ENCODE results near the gene RPL6.

Gene RPL6

GRCh38 chr12:112380663-112381405 is 28.6 kb downstream of the RPL6 start:
- H3K4ac ChIP-seq (ENCODE audit: low read depth, low read length): peak overlapping the region; percentile 65
- peak overlapping the region; percentile 11 for H3K18ac ChIP-seq (ENCODE audit: low read length)
- no peaks in the 10 kb centered on the region for H3K36me3 ChIP-seq (ENCODE audit: control insufficient read depth in 1 of 2, insufficient read depth in 2 of 2, low read length in 2 of 2)
- H3K4me2 ChIP-seq (ENCODE audit: low read length): peak overlapping the region; percentile 82
- H3K23ac ChIP-seq (ENCODE audit: low read length): no peak overlapping the region
- no peaks in the 10 kb centered on the region for H3K27me3 ChIP-seq (ENCODE audit: insufficient read depth, low read length)
- peaks cover 6% of the 10 kb centered on the region for H3K79me1 ChIP-seq (ENCODE audit: low read length)
- no peak overlapping the region for H2BK12ac ChIP-seq (ENCODE audit: low read length)
- no peak overlapping the region for H2BK120ac ChIP-seq (ENCODE audit: insufficient read depth, low read length, poor library complexity)
- H4K91ac ChIP-seq (ENCODE audit: low read depth, low read length): no peak overlapping the region
- DNase-seq: no peak
- H3K79me2 ChIP-seq (ENCODE audit: control insufficient read depth, insufficient read depth, low read length, poor library complexity): peaks cover 12% of the 10 kb centered on the region
- H3K4me3 ChIP-seq (ENCODE audit: low read depth, low read length): peak overlapping the region; percentile 92
- no CpG with 5 or more reads among the region's 34 CpGs for WGBS (ENCODE audit: extremely low coverage, insufficient coverage, insufficient read length)
- peaks cover 6 to 8% of the 10 kb centered on the region in 2 experiments for H3K4me1 ChIP-seq (ENCODE audit: control insufficient read depth in 1 of 2, insufficient read depth in 2 of 2, low read length in 2 of 2)
- H3K9ac ChIP-seq (ENCODE audit: low read length): peak overlapping the region; percentile 16
- no peak overlapping the region for H2AK5ac ChIP-seq (ENCODE audit: low read length)
- peak overlapping the region; percentile 85 for H2AFZ ChIP-seq (ENCODE audit: insufficient read depth, low read length, poor library complexity)
- H4K12ac ChIP-seq (ENCODE audit: low read depth, low read length): peak overlapping the region; percentile 21
- no peaks in the 10 kb centered on the region for H3K9me3 ChIP-seq (ENCODE audit: insufficient read depth, low read depth, low read length)
- H3K27ac ChIP-seq (ENCODE audit: low read depth, low read length): no peak overlapping the region
- no peak overlapping the region for H2BK5ac ChIP-seq (ENCODE audit: low read depth, low read length, poor library complexity)
- H4K8ac ChIP-seq (ENCODE audit: low read depth, low read length): no peak overlapping the region
- no peak overlapping the region for H3K14ac ChIP-seq (ENCODE audit: low read length)

- Histone ChIP-seq H2BK120ac (ENCODE audit: insufficient read depth, low read length, poor library complexity) (no peak overlapping the region), H2AFZ (ENCODE audit: insufficient read depth, low read length, poor library complexity) (no peak overlapping the region), H3K79me2 (ENCODE audit: control insufficient read depth, insufficient read depth, low read length, poor library complexity) (no peaks in the 10 kb centered on the region), H3K9me3 (ENCODE audit: insufficient read depth, low read depth, low read length) (no peaks in the 10 kb centered on the region), H3K14ac (ENCODE audit: low read length) (no peak overlapping the region), H2BK12ac (ENCODE audit: low read length) (no peak overlapping the region), H2BK5ac (ENCODE audit: low read depth, low read length, poor library complexity) (no peak overlapping the region), H3K27ac (ENCODE audit: low read depth, low read length) (no peak overlapping the region), H3K36me3 (ENCODE audit: control insufficient read depth in 1 of 2, insufficient read depth in 2 of 2, low read length in 2 of 2) (no peaks in the 10 kb centered on the region), H3K27me3 (ENCODE audit: insufficient read depth, low read length) (no peaks in the 10 kb centered on the region), H4K8ac (ENCODE audit: low read depth, low read length) (no peak overlapping the region), H3K18ac (ENCODE audit: low read length) (no peak overlapping the region), H4K91ac (ENCODE audit: low read depth, low read length) (no peak overlapping the region), H3K4me1 (ENCODE audit: control insufficient read depth in 1 of 2, insufficient read depth in 2 of 2, low read length in 2 of 2) (peaks cover 3 to 5% of the 10 kb centered on the region in 2 experiments), H3K4me3 (ENCODE audit: low read depth, low read length) (no peak overlapping the region), H3K23ac (ENCODE audit: low read length) (no peak overlapping the region), H3K9ac (ENCODE audit: low read length) (no peak overlapping the region), H4K12ac (ENCODE audit: low read depth, low read length) (no peak overlapping the region), H3K79me1 (ENCODE audit: low read length) (no peaks in the 10 kb centered on the region), H2AK5ac (ENCODE audit: low read length) (no peak overlapping the region), H3K4ac (ENCODE audit: low read depth, low read length) (no peak overlapping the region), H3K4me2 (ENCODE audit: low read length) (no peak overlapping the region)
- no CpG with 5 or more reads among the region's 5 CpGs for WGBS (ENCODE audit: extremely low coverage, insufficient coverage, insufficient read length)
- peak in 1 of 2 donors; percentile 41 for DNase-seq
Observed at GRCh38 chr12:112375105-112375504, 34.3 kb downstream of the RPL6 start.

GRCh38 chr12:112374166-112374740 is 35.2 kb downstream of the RPL6 start:
- Histone ChIP-seq H3K14ac (ENCODE audit: low read length) (no peak overlapping the region), H3K9ac (ENCODE audit: low read length) (no peak overlapping the region), H3K79me1 (ENCODE audit: low read length) (no peaks in the 10 kb centered on the region), H3K27me3 (ENCODE audit: insufficient read depth, low read length) (no peaks in the 10 kb centered on the region), H3K23ac (ENCODE audit: low read length) (no peak overlapping the region), H2BK12ac (ENCODE audit: low read length) (no peak overlapping the region), H2AK5ac (ENCODE audit: low read length) (no peak overlapping the region), H3K27ac (ENCODE audit: low read depth, low read length) (peak overlapping the region; percentile 46), H2BK120ac (ENCODE audit: insufficient read depth, low read length, poor library complexity) (no peak overlapping the region), H3K36me3 (ENCODE audit: control insufficient read depth in 1 of 2, insufficient read depth in 2 of 2, low read length in 2 of 2) (no peaks in the 10 kb centered on the region), H4K8ac (ENCODE audit: low read depth, low read length) (peak overlapping the region; percentile 60), H3K4me3 (ENCODE audit: low read depth, low read length) (no peak overlapping the region), H3K9me3 (ENCODE audit: insufficient read depth, low read depth, low read length) (no peaks in the 10 kb centered on the region), H4K91ac (ENCODE audit: low read depth, low read length) (no peak overlapping the region), H4K12ac (ENCODE audit: low read depth, low read length) (no peak overlapping the region), H3K79me2 (ENCODE audit: control insufficient read depth, insufficient read depth, low read length, poor library complexity) (no peaks in the 10 kb centered on the region), H3K4me1 (ENCODE audit: control insufficient read depth in 1 of 2, insufficient read depth in 2 of 2, low read length in 2 of 2) (peaks cover 3 to 5% of the 10 kb centered on the region in 2 experiments), H3K4ac (ENCODE audit: low read depth, low read length) (peak overlapping the region; percentile 36), H3K4me2 (ENCODE audit: low read length) (no peak overlapping the region), H2AFZ (ENCODE audit: insufficient read depth, low read length, poor library complexity) (no peak overlapping the region), H3K18ac (ENCODE audit: low read length) (no peak overlapping the region), H2BK5ac (ENCODE audit: low read depth, low read length, poor library complexity) (no peak overlapping the region)
- no CpG with 5 or more reads among the region's 3 CpGs for WGBS (ENCODE audit: extremely low coverage, insufficient coverage, insufficient read length)
- peak; percentile 37 to 85 for DNase-seq

- no CpG with 5 or more reads among the region's 8 CpGs for WGBS (ENCODE audit: extremely low coverage, insufficient coverage, insufficient read length)
Observed at GRCh38 chr12:112370868-112371510, 38.4 kb downstream of the RPL6 start.

More at GRCh38 chr12:112370868-112371510, 38.4 kb downstream of the RPL6 start:
- H3K23ac ChIP-seq (ENCODE audit: low read length): no peak overlapping the region
- H3K36me3 ChIP-seq (ENCODE audit: control insufficient read depth in 1 of 2, insufficient read depth in 2 of 2, low read length in 2 of 2): no peaks in the 10 kb centered on the region
- no peak overlapping the region for H2BK12ac ChIP-seq (ENCODE audit: low read length)
- H2BK120ac ChIP-seq (ENCODE audit: insufficient read depth, low read length, poor library complexity): no peak overlapping the region
- H3K4me3 ChIP-seq (ENCODE audit: low read depth, low read length): no peak overlapping the region
- no peak overlapping the region for H4K12ac ChIP-seq (ENCODE audit: low read depth, low read length)
- H3K18ac ChIP-seq (ENCODE audit: low read length): no peak overlapping the region
- no peak overlapping the region for H4K91ac ChIP-seq (ENCODE audit: low read depth, low read length)
- peaks cover 3 to 5% of the 10 kb centered on the region in 2 experiments for H3K4me1 ChIP-seq (ENCODE audit: control insufficient read depth in 1 of 2, insufficient read depth in 2 of 2, low read length in 2 of 2)
- no peak overlapping the region for H2BK5ac ChIP-seq (ENCODE audit: low read depth, low read length, poor library complexity)
- H3K4me2 ChIP-seq (ENCODE audit: low read length): no peak overlapping the region
- H2AK5ac ChIP-seq (ENCODE audit: low read length): no peak overlapping the region
- no peaks in the 10 kb centered on the region for H3K79me2 ChIP-seq (ENCODE audit: control insufficient read depth, insufficient read depth, low read length, poor library complexity)
- H3K4ac ChIP-seq (ENCODE audit: low read depth, low read length): no peak overlapping the region
- no peaks in the 10 kb centered on the region for H3K9me3 ChIP-seq (ENCODE audit: insufficient read depth, low read depth, low read length)
- H3K79me1 ChIP-seq (ENCODE audit: low read length): no peaks in the 10 kb centered on the region
- no peak overlapping the region for H3K27ac ChIP-seq (ENCODE audit: low read depth, low read length)
- no peak for DNase-seq
- H3K27me3 ChIP-seq (ENCODE audit: insufficient read depth, low read length): no peaks in the 10 kb centered on the region
- no peak overlapping the region for H3K14ac ChIP-seq (ENCODE audit: low read length)
- H4K8ac ChIP-seq (ENCODE audit: low read depth, low read length): no peak overlapping the region
- H2AFZ ChIP-seq (ENCODE audit: insufficient read depth, low read length, poor library complexity): no peak overlapping the region
- H3K9ac ChIP-seq (ENCODE audit: low read length): no peak overlapping the region

All from trophoblast cell (in vitro differentiated cells and primary cell).